ENCODE results near the gene MYO1F.

The MYO1F gene

GRCh38 chr19:8494158-8494557, 83.1 kb downstream of the MYO1F start:
- Mint-ChIP-seq H3K4me3 (no peak overlapping the region), H3K27me3 (no peaks in the 10 kb centered on the region), H3K4me1 (no peaks in the 10 kb centered on the region), H3K36me3 (peaks cover 11% of the 10 kb centered on the region), H3K9me3 (no peaks in the 10 kb centered on the region), H3K27ac (no peak overlapping the region)
- DNase-seq (ENCODE audit: low spot score in 2 of 2): no peak
- ATAC-seq (ENCODE audit: low read depth): peak; percentile 8

DNA sequence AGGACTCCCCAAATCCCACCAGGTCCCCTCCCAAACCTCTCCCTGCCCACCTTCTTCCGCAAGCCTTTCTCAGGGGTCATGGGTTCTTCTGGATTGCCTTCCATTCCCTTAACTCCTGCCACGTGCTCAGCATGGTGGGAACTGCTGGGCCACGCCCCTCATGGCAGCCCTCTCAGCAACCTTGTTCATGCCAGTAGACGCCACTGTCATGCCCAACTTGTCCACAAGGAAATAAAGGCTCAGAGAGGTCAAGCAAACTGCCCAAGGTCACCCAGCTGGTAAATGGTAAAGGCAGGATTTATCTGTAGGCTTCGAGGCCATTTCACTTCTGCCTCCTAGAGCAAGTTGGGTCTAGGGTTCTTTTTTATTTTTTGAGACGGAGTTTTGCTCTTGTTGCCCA, 85.7 kb downstream of the MYO1F start:
- Mint-ChIP-seq H3K36me3 (peaks cover 27% of the 10 kb centered on the region), H3K4me1 (peaks cover 12% of the 10 kb centered on the region), H3K27me3 (no peaks in the 10 kb centered on the region)

GRCh38 chr19:8490873-8491272, 86.4 kb downstream of the MYO1F start:
- ATAC-seq (ENCODE audit: low read depth) (no peak), DNase-seq (ENCODE audit: low spot score in 2 of 2) (no peak)
- Mint-ChIP-seq H3K9me3 (no peaks in the 10 kb centered on the region), H3K36me3 (peaks cover 30% of the 10 kb centered on the region), H3K4me1 (peaks cover 12% of the 10 kb centered on the region), H3K27ac (peak overlapping the region; percentile 33), H3K4me3 (no peak overlapping the region), H3K27me3 (no peaks in the 10 kb centered on the region)

More for the DNA sequence above, 85.7 kb downstream of the MYO1F start:
- H3K4me3 Mint-ChIP-seq: no peak overlapping the region
- no peak overlapping the region for H3K27ac Mint-ChIP-seq
- no peaks in the 10 kb centered on the region for H3K9me3 Mint-ChIP-seq
- no peak for ATAC-seq (ENCODE audit: low read depth)
- no peak for DNase-seq (ENCODE audit: low spot score in 2 of 2)

GRCh38 chr19:8490395-8490760, 86.9 kb downstream of the MYO1F start:
- no peaks in the 10 kb centered on the region for H3K27me3 Mint-ChIP-seq
- H3K36me3 Mint-ChIP-seq: peaks cover 30% of the 10 kb centered on the region

GRCh38 chr19:8489561-8490394, 87.5 kb downstream of the MYO1F start:
- Mint-ChIP-seq H3K4me1 (peaks cover 12% of the 10 kb centered on the region), H3K9me3 (no peaks in the 10 kb centered on the region), H3K27ac (peak overlapping the region; percentile 50), H3K4me3 (no peak overlapping the region), H3K36me3 (peaks cover 30% of the 10 kb centered on the region), H3K27me3 (no peaks in the 10 kb centered on the region)
- DNase-seq (ENCODE audit: low spot score in 2 of 2) (no peak), ATAC-seq (ENCODE audit: low read depth) (no peak)

More at GRCh38 chr19:8490395-8490760, 86.9 kb downstream of the MYO1F start:
- Mint-ChIP-seq H3K4me3 (no peak overlapping the region), H3K27ac (no peak overlapping the region), H3K9me3 (no peaks in the 10 kb centered on the region), H3K4me1 (peaks cover 12% of the 10 kb centered on the region)
- ATAC-seq (ENCODE audit: low read depth): no peak
- no peak for DNase-seq (ENCODE audit: low spot score in 2 of 2)

DNA sequence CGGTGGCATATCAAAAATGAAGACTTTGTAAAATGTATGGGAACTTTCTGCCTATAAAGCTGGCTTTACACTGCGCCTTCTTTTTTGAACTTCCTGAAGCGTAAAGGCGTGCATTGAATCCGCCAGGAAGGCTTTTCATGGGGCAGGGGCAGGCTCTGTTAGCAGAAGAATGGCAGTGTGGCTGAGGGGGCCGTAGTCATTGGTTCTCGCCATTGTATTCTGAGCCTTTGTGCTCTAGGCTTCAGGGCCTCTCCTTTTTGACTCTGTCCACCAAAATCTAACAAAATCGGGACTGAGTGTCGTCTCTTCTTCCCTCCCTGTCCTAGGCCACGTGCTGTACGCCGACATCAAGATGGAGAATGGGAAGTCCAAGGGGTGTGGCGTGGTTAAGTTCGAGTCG, 88.9 kb downstream of the MYO1F start:
- H3K4me1 Mint-ChIP-seq: peaks cover 12% of the 10 kb centered on the region
- H3K4me3 Mint-ChIP-seq: no peak overlapping the region
- H3K27me3 Mint-ChIP-seq: no peaks in the 10 kb centered on the region
- H3K27ac Mint-ChIP-seq: peak overlapping the region; percentile 86
- no peaks in the 10 kb centered on the region for H3K9me3 Mint-ChIP-seq
- DNase-seq (ENCODE audit: low spot score in 2 of 2) (no peak), ATAC-seq (ENCODE audit: low read depth) (no peak)
- peaks cover 31% of the 10 kb centered on the region for H3K36me3 Mint-ChIP-seq

DNA sequence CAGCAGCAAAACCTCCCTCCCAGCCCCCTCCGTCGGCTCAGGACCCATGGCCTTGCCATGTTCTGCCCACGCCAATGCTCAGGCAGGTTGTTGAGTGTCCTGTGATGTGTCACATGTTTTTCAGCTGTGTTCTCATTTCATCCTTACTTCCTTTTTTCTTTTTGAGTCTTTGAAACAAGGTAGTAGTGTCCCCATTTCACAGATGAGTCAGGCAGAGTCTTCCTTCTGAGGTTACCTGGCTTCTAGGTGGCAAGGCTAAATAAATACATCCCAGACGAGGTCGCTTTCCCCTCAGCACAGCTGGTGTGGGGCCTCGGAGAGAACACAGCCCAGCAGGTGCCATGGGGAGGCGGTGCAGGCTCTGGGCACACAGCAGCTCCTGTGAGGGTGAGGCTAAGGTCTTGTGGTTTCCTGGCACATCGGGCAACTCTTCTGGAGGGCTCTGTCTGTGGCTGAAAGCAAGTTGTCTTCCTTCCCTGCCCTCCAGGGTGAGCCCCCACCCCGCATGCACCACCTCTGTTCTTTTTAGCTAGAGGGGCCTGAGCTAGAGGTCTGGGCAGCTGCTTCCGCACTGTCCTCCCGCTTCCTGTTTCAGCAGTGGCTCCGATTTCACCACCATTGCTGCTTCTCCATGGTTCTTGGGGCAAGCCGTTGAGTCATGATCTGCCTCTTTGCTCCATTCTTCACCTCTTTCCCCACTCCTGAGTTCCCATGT, 89.9 kb downstream of the MYO1F start:
- Mint-ChIP-seq H3K4me1 (peaks cover 15% of the 10 kb centered on the region), H3K27ac (peak overlapping the region; percentile 86), H3K9me3 (no peaks in the 10 kb centered on the region), H3K36me3 (peaks cover 38% of the 10 kb centered on the region), H3K27me3 (no peaks in the 10 kb centered on the region), H3K4me3 (peak overlapping the region; percentile 57)
- DNase-seq (ENCODE audit: low spot score in 2 of 2) (no peak), ATAC-seq (ENCODE audit: low read depth) (peak; percentile 68)

- Mint-ChIP-seq H3K4me1 (peaks cover 17% of the 10 kb centered on the region), H3K4me3 (peak overlapping the region; percentile 57), H3K27me3 (no peaks in the 10 kb centered on the region), H3K36me3 (peaks cover 41% of the 10 kb centered on the region), H3K27ac (peak overlapping the region; percentile 86), H3K9me3 (no peaks in the 10 kb centered on the region)
- no peak for DNase-seq (ENCODE audit: low spot score in 2 of 2)
- ATAC-seq (ENCODE audit: low read depth): no peak
Measured at GRCh38 chr19:8486661-8487136, 90.5 kb downstream of the MYO1F start.

DNA sequence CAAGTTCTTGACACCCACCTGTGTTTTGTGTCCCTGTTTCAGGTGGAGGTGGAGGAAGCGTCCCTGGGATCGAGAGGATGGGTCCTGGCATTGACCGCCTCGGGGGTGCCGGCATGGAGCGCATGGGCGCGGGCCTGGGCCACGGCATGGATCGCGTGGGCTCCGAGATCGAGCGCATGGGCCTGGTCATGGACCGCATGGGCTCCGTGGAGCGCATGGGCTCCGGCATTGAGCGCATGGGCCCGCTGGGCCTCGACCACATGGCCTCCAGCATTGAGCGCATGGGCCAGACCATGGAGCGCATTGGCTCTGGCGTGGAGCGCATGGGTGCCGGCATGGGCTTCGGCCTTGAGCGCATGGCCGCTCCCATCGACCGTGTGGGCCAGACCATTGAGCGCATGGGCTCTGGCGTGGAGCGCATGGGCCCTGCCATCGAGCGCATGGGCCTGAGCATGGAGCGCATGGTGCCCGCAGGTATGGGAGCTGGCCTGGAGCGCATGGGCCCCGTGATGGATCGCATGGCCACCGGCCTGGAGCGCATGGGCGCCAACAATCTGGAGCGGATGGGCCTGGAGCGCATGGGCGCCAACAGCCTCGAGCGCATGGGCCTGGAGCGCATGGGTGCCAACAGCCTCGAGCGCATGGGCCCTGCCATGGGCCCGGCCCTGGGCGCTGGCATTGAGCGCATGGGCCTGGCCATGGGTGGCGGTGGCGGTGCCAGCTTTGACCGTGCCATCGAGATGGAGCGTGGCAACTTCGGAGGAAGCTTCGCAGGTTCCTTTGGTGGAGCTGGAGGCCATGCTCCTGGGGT, 91.5 kb downstream of the MYO1F start:
- H3K4me1 Mint-ChIP-seq: peaks cover 27% of the 10 kb centered on the region

DNA sequence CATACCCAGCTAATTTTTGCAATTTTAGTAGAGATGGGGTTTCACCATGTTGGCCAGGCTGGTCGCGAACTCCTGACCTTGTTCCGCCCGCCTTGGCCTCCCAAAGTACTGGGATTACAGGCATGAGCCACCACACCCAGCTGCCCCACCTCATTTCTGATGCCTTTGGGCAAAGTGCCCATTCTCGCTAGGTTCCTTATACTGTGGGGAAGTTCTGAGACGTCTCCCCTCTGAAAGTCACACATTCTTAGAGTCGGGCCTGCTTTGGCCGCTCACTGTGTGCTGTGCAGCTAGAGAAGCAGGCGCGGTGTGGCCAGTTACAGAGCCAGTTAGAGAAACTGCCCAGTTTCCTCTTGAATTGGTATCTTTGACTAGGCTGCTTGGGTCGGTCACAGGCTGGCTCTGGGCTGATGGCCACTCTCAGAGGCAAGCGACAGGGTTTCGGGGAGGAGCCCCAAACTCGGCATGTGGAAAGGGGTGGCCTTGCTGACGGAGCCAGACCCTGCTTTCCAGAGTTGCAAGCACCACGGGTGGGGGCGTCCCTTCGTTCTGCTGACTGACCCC, 92.8 kb downstream of the MYO1F start:
- H3K4me3 Mint-ChIP-seq: no peak overlapping the region
- H3K27me3 Mint-ChIP-seq: no peaks in the 10 kb centered on the region
- H3K4me1 Mint-ChIP-seq: peaks cover 29% of the 10 kb centered on the region
- H3K27ac Mint-ChIP-seq: no peak overlapping the region
- ATAC-seq (ENCODE audit: low read depth): no peak
- peaks cover 40% of the 10 kb centered on the region for H3K36me3 Mint-ChIP-seq
- DNase-seq (ENCODE audit: low spot score in 2 of 2): no peak
- no peaks in the 10 kb centered on the region for H3K9me3 Mint-ChIP-seq

More for the DNA sequence above, 91.5 kb downstream of the MYO1F start:
- ATAC-seq (ENCODE audit: low read depth): no peak
- no peaks in the 10 kb centered on the region for H3K27me3 Mint-ChIP-seq
- H3K4me3 Mint-ChIP-seq: no peak overlapping the region
- H3K9me3 Mint-ChIP-seq: no peaks in the 10 kb centered on the region
- DNase-seq (ENCODE audit: low spot score in 2 of 2): no peak
- peak overlapping the region; percentile 48 for H3K27ac Mint-ChIP-seq
- H3K36me3 Mint-ChIP-seq: peaks cover 46% of the 10 kb centered on the region

DNA sequence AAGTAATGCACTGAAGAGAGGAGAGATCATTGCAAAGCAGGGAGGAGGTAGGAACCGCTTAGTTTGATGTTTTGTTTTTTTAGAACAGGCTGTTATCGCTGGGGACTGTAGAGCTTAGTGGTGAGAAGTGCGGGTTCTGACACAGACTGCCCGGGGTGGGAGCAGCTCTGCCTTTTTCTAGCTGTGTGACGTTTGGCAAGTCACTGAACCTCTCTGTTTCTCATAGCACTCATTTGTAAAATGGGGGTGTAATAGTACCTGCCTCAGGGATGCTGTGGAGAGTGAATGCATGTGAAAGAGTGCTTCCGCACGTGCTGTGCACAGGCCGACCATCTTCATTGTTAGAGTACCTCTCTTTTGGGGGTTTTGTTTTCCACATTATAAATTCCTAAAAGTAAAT, 94.1 kb downstream of the MYO1F start:
- H3K4me1 Mint-ChIP-seq: peaks cover 30% of the 10 kb centered on the region
- DNase-seq (ENCODE audit: low spot score in 2 of 2) (no peak), ATAC-seq (ENCODE audit: low read depth) (no peak)
- H3K27me3 Mint-ChIP-seq: no peaks in the 10 kb centered on the region
- no peak overlapping the region for H3K27ac Mint-ChIP-seq
- H3K9me3 Mint-ChIP-seq: no peaks in the 10 kb centered on the region
- H3K4me3 Mint-ChIP-seq: no peak overlapping the region
- peaks cover 39% of the 10 kb centered on the region for H3K36me3 Mint-ChIP-seq

GRCh38 chr19:8482696-8483095, 94.5 kb downstream of the MYO1F start:
- no peak overlapping the region for H3K4me3 Mint-ChIP-seq

DNA sequence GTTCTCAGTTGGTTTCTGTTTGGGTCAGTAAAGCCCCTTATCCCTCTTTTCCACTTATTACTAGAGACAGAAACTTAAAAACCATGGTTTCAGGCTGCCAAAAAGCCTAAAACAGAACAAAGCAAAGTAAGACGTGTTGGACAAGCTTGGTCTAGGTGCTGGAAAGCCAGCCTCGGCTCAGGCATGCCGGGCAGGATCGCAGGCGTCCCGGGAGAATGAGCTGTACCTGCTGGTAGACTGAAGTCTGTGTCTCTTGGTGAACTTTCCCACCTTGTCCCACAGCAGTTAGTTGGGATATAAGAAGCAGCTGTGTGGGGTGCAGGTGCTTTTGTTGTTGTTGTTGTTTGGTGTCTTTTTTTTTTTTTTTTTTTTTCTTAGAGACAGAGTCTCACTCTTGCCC, 95.6 kb downstream of the MYO1F start:
- H3K27ac Mint-ChIP-seq: peak overlapping the region; percentile 35
- no peaks in the 10 kb centered on the region for H3K27me3 Mint-ChIP-seq
- no peak for DNase-seq (ENCODE audit: low spot score in 2 of 2)
- peaks cover 24% of the 10 kb centered on the region for H3K4me1 Mint-ChIP-seq
- peaks cover 31% of the 10 kb centered on the region for H3K36me3 Mint-ChIP-seq
- no peaks in the 10 kb centered on the region for H3K9me3 Mint-ChIP-seq
- H3K4me3 Mint-ChIP-seq: no peak overlapping the region
- no peak for ATAC-seq (ENCODE audit: low read depth)

More at GRCh38 chr19:8482696-8483095, 94.5 kb downstream of the MYO1F start:
- no peaks in the 10 kb centered on the region for H3K9me3 Mint-ChIP-seq
- H3K36me3 Mint-ChIP-seq: peaks cover 38% of the 10 kb centered on the region
- DNase-seq (ENCODE audit: low spot score in 2 of 2): no peak
- no peaks in the 10 kb centered on the region for H3K27me3 Mint-ChIP-seq
- peaks cover 31% of the 10 kb centered on the region for H3K4me1 Mint-ChIP-seq
- no peak for ATAC-seq (ENCODE audit: low read depth)
- no peak overlapping the region for H3K27ac Mint-ChIP-seq

Data from memory B cell (primary cell).